Measurements from ENCODE around the gene LMX1A.

The LMX1A gene

GRCh38 chr1:165353731-165354671, 2.5 kb downstream of the LMX1A start:
- no peak overlapping the region for H3K4me3 ChIP-seq (ENCODE audit: low read length)
- no peak for TF ChIP-seq CTCF (conservative IDR thresholded peaks at IDR 0.05; ENCODE audit: low read depth, low read length)
- no peak for DNase-seq (ENCODE audit: low read depth)

GRCh38 chr1:165352442-165353293, 3.8 kb downstream of the LMX1A start:
- no peak overlapping the region for H3K4me3 ChIP-seq (ENCODE audit: low read length)
- DNase-seq (ENCODE audit: low read depth): no peak
- no peak for TF ChIP-seq CTCF (conservative IDR thresholded peaks at IDR 0.05; ENCODE audit: low read depth, low read length)

GRCh38 chr1:165351863-165352441, 4.6 kb downstream of the LMX1A start:
- no peak for TF ChIP-seq CTCF (conservative IDR thresholded peaks at IDR 0.05; ENCODE audit: low read depth, low read length)
- DNase-seq (ENCODE audit: low read depth): no peak
- H3K4me3 ChIP-seq (ENCODE audit: low read length): no peak overlapping the region

GRCh38 chr1:165350840-165351239, 5.7 kb downstream of the LMX1A start:
- no peak for DNase-seq (ENCODE audit: low read depth)
- TF ChIP-seq CTCF (conservative IDR thresholded peaks at IDR 0.05; ENCODE audit: low read depth, low read length): no peak

GRCh38 chr1:165345502-165345901, 11.0 kb downstream of the LMX1A start:
- no peak for TF ChIP-seq CTCF (conservative IDR thresholded peaks at IDR 0.05; ENCODE audit: low read depth, low read length)
- no peak for DNase-seq (ENCODE audit: low read depth)

More at GRCh38 chr1:165350840-165351239, 5.7 kb downstream of the LMX1A start:
- no peak overlapping the region for H3K4me3 ChIP-seq (ENCODE audit: low read length)

GRCh38 chr1:165344736-165345135, 11.8 kb downstream of the LMX1A start:
- H3K4me3 ChIP-seq (ENCODE audit: low read length): no peak overlapping the region
- no peak for TF ChIP-seq CTCF (conservative IDR thresholded peaks at IDR 0.05; ENCODE audit: low read depth, low read length)
- DNase-seq (ENCODE audit: low read depth): no peak

More at GRCh38 chr1:165345502-165345901, 11.0 kb downstream of the LMX1A start:
- no peak overlapping the region for H3K4me3 ChIP-seq (ENCODE audit: low read length)
